Neural cell (in vitro differentiated cells): ENCODE data around the gene INPP5A. TPM values are rescaled to one million over a fixed set of nuclear protein-coding genes. Genes with fewer than 3 reads are reported as not detected.
A peak's percentile ranks its signal among the peaks of the same experiment; 100 is the strongest.

Source experiments
- H2AFZ ChIP-seq: fragments of 200-600, 300-800 bp; sonication (generic), shearing (Covaris generic); 2 replicates; pipeline ENCODE4 v1.6.0; 2014; ENCODE audit warnings: low read depth, mild to moderate bottlenecking, antibody characterized with exemption, low read length, moderate library complexity
- H3F3A ChIP-seq: fragments of 200-600 bp; shearing (Covaris generic); 2 replicates; pipeline ENCODE4 v1.6.1; 2016; ENCODE audit warnings: mild to moderate bottlenecking, moderate library complexity, mixed read lengths, antibody characterized with exemption, low read length; ENCODE audit not compliant: insufficient read depth, poor library complexity, severe bottlenecking
- H3K27ac ChIP-seq: fragments of 200-600, 300-800 bp; sonication (generic), shearing (Covaris generic); 2 replicates; pipeline ENCODE4 v1.5.1; 2014; ENCODE audit warnings: mild to moderate bottlenecking, low read length, moderate library complexity
- H3K27me3 ChIP-seq: fragments of 300-800, 200-600 bp; sonication (generic), shearing (Covaris generic); 2 replicates; pipeline ENCODE4 v1.6.0; 2014; ENCODE audit warnings: mild to moderate bottlenecking, low read depth, low read length, moderate library complexity; ENCODE audit not compliant: insufficient read depth
- H3K36me3 ChIP-seq: fragments of 300-800, 200-600 bp; sonication (generic), shearing (Covaris generic); 2 replicates; pipeline ENCODE4 v1.5.1; 2014; ENCODE audit warnings: mild to moderate bottlenecking, antibody characterized with exemption, low read length, moderate library complexity; ENCODE audit not compliant: insufficient read depth
- H3K4me2 ChIP-seq: fragments of 300-800, 200-600 bp; sonication (generic), shearing (Covaris generic); 2 replicates; pipeline ENCODE4 v1.6.0; 2014; ENCODE audit warnings: mild to moderate bottlenecking, low read length
- H3K4me3 ChIP-seq: fragments of 300-800, 200-600 bp; sonication (generic), shearing (Covaris generic); 2 replicates; pipeline ENCODE4 v1.5.1; 2014; ENCODE audit warnings: mild to moderate bottlenecking, low read length, moderate library complexity
- H3K79me2 ChIP-seq: fragments of 200-600 bp; shearing (Covaris generic); replicated peaks from 2 replicates; pipeline ENCODE4 v1.6.0; 2014; ENCODE audit warnings: mild to moderate bottlenecking, low read length, moderate library complexity; ENCODE audit not compliant: insufficient read depth
- H3K9ac ChIP-seq: fragments of 300-800, 200-600 bp; sonication (generic), shearing (Covaris generic); 2 replicates; pipeline ENCODE4 v1.6.1; 2016; ENCODE audit warnings: mild to moderate bottlenecking, low read length, mixed read lengths
- H3K9me2 ChIP-seq: fragments of 200-600 bp; shearing (Covaris generic); 2 replicates; pipeline ENCODE4 v1.6.1; 2016; ENCODE audit warnings: mild to moderate bottlenecking, low read length, mixed read lengths; ENCODE audit not compliant: insufficient read depth
- H3K9me3 ChIP-seq: fragments of 200-600, 300-800 bp; sonication (generic), shearing (Covaris generic); 2 replicates; pipeline ENCODE4 v1.6.1; 2016; ENCODE audit warnings: mild to moderate bottlenecking, mixed run types, low read length, moderate library complexity, mixed read lengths
- H4K20me1 ChIP-seq: fragments of 200-600 bp; shearing (Covaris generic); 2 replicates; pipeline ENCODE4 v1.6.1; 2016; ENCODE audit warnings: mild to moderate bottlenecking, mixed run types; ENCODE audit not compliant: insufficient read depth
- EP300 ChIP-seq: fragments of 450-650 bp; conservative IDR thresholded peaks from 2 replicates; pipeline ENCODE4 v1.6.1; 2014; ENCODE audit warnings: antibody characterized with exemption, mild to moderate bottlenecking, moderate library complexity; ENCODE audit not compliant: poor library complexity, severe bottlenecking
- EZH2 ChIP-seq: fragments of 200-600, 300-800 bp; shearing (Covaris generic), sonication (generic); IDR thresholded peaks from 2 replicates; pipeline ENCODE4 v1.6.1; 2014; ENCODE audit warnings: antibody characterized with exemption, low read length, borderline replicate concordance, mild to moderate bottlenecking; ENCODE audit not compliant: insufficient read depth, poor library complexity, severe bottlenecking
- MXI1 ChIP-seq: fragments of 450-650 bp; conservative IDR thresholded peaks from 2 replicates; pipeline ENCODE4 v1.6.1; 2014; ENCODE audit warnings: antibody characterized with exemption, mild to moderate bottlenecking; ENCODE audit not compliant: poor library complexity, severe bottlenecking
- POLR2AphosphoS5 ChIP-seq: IDR thresholded peaks from 2 replicates; pipeline ENCODE4 v1.6.1; 2012
- RAD21 ChIP-seq: fragments of 450-650 bp; conservative IDR thresholded peaks from 2 replicates; pipeline ENCODE4 v1.6.1; 2014; ENCODE audit warnings: antibody characterized with exemption, mild to moderate bottlenecking, moderate library complexity
- SMC3 ChIP-seq: fragments of 450-650 bp; conservative IDR thresholded peaks from 2 replicates; pipeline ENCODE4 v1.6.1; 2014; ENCODE audit warnings: antibody characterized with exemption, mild to moderate bottlenecking, moderate library complexity; ENCODE audit not compliant: poor library complexity
- TAF1 ChIP-seq: IDR thresholded peaks from 2 replicates; pipeline ENCODE4 v1.6.1; 2012; ENCODE audit warnings: low read depth
- polyA plus RNA-seq: library from polyadenylated mRNA; depleted of rRNA; stranded (reverse); fragments of >200 nt; gene quantifications from 2 replicates; pipeline ENCODE4 v1.2.3, GENCODE V29; 2014
- TF ChIP-seq, protein P1 (sequence below): fragments of 450-650 bp; IDR thresholded peaks from 2 replicates; pipeline ENCODE4 v1.5.1; 2014; ENCODE audit warnings: antibody characterized with exemption, mild to moderate bottlenecking, moderate library complexity; ENCODE audit not compliant: poor library complexity, severe bottlenecking
- TF ChIP-seq, protein P2 (sequence below): IDR thresholded peaks from 2 replicates; pipeline ENCODE4 v1.6.1; 2012; ENCODE audit warnings: borderline replicate concordance

INPP5A gene
- polyA plus RNA-seq, 1 donor from 2014 or later: 48.8 TPM

DNA sequence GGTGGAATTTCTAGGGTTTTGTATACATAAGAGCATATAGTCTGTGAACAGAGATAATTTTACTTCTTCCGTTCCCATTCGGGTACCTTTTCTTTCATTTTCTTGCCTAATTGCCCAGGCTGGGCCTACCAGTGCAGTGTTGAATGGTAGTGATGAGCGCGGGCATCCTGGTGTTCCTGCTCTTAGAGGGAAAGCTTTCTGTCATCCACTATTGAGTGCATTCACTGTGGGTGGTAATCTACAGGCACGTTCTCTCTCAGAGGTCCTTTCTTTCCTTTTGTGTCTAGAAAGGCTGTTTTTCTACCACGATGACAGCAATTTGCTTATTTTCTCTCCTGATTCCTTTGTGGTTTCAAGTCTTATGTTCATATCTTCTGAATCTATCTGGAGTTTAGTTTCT is 65.0 kb downstream of the INPP5A start:
- Histone ChIP-seq H3K27me3 (no peaks in the 10 kb centered on the region), H3K79me2 (no peaks in the 10 kb centered on the region), H4K20me1 (no peaks in the 10 kb centered on the region), H3K9me2 (no peaks in the 10 kb centered on the region), H3K4me2 (peak overlapping the region; percentile 46), H3K36me3 (no peaks in the 10 kb centered on the region), H3K9me3 (peaks cover 6% of the 10 kb centered on the region), H2AFZ (no peak overlapping the region), H3K27ac (peak overlapping the region; percentile 87), H3K9ac (peak overlapping the region; percentile 50), H3K4me3 (peak overlapping the region; percentile 3), H3F3A (no peaks in the 10 kb centered on the region)
- TF ChIP-seq SMC3 (no peak), RAD21 (peak; percentile 21), MXI1 (no peak), EP300 (peak; percentile 69), TAF1 (no peak), EZH2 (no peak), POLR2AphosphoS5 (peak; percentile 73)
- TF ChIP-seq, protein P1, sequence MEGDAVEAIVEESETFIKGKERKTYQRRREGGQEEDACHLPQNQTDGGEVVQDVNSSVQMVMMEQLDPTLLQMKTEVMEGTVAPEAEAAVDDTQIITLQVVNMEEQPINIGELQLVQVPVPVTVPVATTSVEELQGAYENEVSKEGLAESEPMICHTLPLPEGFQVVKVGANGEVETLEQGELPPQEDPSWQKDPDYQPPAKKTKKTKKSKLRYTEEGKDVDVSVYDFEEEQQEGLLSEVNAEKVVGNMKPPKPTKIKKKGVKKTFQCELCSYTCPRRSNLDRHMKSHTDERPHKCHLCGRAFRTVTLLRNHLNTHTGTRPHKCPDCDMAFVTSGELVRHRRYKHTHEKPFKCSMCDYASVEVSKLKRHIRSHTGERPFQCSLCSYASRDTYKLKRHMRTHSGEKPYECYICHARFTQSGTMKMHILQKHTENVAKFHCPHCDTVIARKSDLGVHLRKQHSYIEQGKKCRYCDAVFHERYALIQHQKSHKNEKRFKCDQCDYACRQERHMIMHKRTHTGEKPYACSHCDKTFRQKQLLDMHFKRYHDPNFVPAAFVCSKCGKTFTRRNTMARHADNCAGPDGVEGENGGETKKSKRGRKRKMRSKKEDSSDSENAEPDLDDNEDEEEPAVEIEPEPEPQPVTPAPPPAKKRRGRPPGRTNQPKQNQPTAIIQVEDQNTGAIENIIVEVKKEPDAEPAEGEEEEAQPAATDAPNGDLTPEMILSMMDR: no peak
- TF ChIP-seq, protein P2, sequence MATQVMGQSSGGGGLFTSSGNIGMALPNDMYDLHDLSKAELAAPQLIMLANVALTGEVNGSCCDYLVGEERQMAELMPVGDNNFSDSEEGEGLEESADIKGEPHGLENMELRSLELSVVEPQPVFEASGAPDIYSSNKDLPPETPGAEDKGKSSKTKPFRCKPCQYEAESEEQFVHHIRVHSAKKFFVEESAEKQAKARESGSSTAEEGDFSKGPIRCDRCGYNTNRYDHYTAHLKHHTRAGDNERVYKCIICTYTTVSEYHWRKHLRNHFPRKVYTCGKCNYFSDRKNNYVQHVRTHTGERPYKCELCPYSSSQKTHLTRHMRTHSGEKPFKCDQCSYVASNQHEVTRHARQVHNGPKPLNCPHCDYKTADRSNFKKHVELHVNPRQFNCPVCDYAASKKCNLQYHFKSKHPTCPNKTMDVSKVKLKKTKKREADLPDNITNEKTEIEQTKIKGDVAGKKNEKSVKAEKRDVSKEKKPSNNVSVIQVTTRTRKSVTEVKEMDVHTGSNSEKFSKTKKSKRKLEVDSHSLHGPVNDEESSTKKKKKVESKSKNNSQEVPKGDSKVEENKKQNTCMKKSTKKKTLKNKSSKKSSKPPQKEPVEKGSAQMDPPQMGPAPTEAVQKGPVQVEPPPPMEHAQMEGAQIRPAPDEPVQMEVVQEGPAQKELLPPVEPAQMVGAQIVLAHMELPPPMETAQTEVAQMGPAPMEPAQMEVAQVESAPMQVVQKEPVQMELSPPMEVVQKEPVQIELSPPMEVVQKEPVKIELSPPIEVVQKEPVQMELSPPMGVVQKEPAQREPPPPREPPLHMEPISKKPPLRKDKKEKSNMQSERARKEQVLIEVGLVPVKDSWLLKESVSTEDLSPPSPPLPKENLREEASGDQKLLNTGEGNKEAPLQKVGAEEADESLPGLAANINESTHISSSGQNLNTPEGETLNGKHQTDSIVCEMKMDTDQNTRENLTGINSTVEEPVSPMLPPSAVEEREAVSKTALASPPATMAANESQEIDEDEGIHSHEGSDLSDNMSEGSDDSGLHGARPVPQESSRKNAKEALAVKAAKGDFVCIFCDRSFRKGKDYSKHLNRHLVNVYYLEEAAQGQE: peak; percentile 80

DNA sequence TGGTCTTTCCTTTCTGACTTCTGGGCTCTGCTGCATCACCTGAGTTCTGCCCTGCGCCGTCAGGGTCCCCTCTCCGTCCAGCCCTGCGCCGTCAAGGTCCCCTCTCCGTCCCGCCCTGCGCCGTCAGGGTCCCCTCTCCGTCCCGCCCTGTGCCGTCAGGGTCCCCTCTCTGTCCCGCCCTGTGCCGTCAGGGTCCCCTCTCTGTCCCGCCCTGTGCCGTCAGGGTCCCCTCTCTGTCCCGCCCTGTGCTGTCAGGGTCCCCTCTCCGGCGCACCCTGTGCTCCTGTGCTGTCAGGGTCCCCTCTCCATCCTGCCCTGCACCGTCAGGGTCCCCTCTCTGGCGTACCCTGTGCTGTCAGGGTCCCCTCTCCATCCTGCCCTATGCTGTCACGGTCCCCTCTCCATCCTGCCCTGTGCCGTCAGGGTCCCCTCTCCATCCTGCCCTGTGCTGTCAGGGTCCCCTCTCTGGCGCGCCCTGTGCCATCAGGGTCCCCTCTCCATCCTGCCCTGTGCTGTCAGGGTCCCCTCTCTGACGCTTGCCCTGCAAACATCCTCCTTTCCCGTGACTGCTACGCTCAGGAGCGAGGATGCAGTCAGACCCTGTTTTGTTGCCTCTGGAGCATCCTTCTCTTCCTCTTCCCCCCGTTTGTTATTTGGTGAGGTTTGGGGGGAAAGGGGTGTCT is 66.4 kb downstream of the INPP5A start:
- no peaks in the 10 kb centered on the region for H4K20me1 ChIP-seq
- H3K4me2 ChIP-seq: no peak overlapping the region
- H3K9ac ChIP-seq: peak overlapping the region; percentile 1
- H3K79me2 ChIP-seq: no peaks in the 10 kb centered on the region
- no peak overlapping the region for H3K4me3 ChIP-seq
- no peaks in the 10 kb centered on the region for H3F3A ChIP-seq
- H2AFZ ChIP-seq: no peak overlapping the region
- TF ChIP-seq MXI1 (no peak), RAD21 (no peak), SMC3 (no peak), TAF1 (no peak), EP300 (no peak), EZH2 (no peak), POLR2AphosphoS5 (no peak)
- TF ChIP-seq, protein P2: no peak
- TF ChIP-seq, protein P1: no peak
- no peaks in the 10 kb centered on the region for H3K36me3 ChIP-seq
- peak overlapping the region; percentile 87 for H3K27ac ChIP-seq
- no peaks in the 10 kb centered on the region for H3K27me3 ChIP-seq
- H3K9me2 ChIP-seq: no peaks in the 10 kb centered on the region
- H3K9me3 ChIP-seq: peaks cover 6% of the 10 kb centered on the region
